Measurements from ENCODE around the gene F11R.
"Not testable (repeated sequence)": the region's sequence is repeated elsewhere in the genome, so short reads cannot be mapped to it uniquely, and the experiment has no call there.

Gene F11R

DNA sequence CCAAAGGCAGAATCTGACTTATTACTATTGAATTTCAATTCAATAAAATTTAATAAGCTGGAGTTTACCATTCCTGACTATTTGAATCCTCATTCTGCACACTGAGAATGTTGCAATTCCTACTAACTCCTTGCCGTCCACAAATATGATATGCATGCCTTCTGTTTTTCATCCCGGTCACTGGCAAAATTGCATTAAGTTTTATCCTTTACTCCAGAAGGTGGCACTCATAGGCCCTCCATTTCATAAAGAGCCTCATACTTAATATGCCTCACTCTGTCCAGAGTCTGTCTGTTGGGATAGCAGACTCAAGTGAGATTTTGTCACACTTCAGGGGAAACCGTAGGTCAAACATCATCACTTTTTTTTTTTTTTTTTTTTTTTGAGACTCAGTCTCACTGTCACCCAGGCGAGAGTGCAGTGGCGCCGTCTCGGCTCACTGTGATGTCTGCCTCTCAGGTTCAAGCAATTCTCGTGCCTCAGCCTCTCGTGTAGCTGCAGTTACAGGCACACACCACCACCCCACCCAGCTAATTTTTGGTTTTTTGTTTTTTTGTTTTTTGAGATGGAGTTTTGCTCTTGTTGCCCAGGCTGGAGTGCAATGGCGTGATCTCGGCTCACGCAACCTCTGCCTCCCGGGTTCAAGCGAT is 27.3 kb downstream of the F11R start:
- CTCF ChIA-PET = interaction anchor here (1.0 to 6.0 kb wide), 2 partner anchors 77 to 105 kb away, joined by 3 to 78 read pairs; partner anchors contain the start of genes ARHGAP30 and KLHDC9

DNA sequence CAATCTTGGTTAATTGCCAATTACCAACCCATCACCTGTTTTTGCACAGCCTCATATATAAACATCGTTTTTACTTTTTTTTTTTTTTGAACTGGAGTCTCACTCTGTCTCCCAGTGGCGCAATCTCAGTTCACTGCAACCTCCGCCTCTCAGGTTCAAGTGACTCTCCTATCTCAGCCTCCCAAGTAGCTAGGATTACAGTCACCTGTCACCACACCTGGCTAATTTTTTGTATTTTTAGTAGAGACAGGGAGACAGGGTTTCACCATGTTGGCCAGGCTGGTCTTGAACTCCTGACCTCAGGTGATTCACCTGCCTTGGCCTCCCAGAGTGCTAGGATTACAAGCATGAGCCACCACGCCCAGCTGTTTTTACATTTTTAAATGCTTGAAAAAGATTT is 28.9 kb downstream of the F11R start:
- H3K4me3 Mint-ChIP-seq, H3K9me3 Mint-ChIP-seq, H3K4me1 Mint-ChIP-seq, H3K27ac Mint-ChIP-seq, H3K36me3 Mint-ChIP-seq, DNase-seq: not testable (repeated sequence)
- peaks cover 10% of the 10 kb centered on the region for H3K27me3 Mint-ChIP-seq
- CTCF ChIA-PET = interaction anchor here (0.6 to 2.3 kb wide), 4 partner anchors 8 to 266 kb away, joined by 3 to 5 read pairs (median 4); no protein-coding TSS in a partner anchor

More for the DNA sequence above, 27.3 kb downstream of the F11R start:
- H3K4me3 Mint-ChIP-seq = no peak overlapping the region
- peaks cover 13% of the 10 kb centered on the region for H3K4me1 Mint-ChIP-seq
- H3K27ac Mint-ChIP-seq = no peak overlapping the region
- no peaks in the 10 kb centered on the region for H3K27me3 Mint-ChIP-seq
- H3K9me3 Mint-ChIP-seq = no peaks in the 10 kb centered on the region
- peaks cover 2% of the 10 kb centered on the region for H3K36me3 Mint-ChIP-seq
- no peak for DNase-seq

DNA sequence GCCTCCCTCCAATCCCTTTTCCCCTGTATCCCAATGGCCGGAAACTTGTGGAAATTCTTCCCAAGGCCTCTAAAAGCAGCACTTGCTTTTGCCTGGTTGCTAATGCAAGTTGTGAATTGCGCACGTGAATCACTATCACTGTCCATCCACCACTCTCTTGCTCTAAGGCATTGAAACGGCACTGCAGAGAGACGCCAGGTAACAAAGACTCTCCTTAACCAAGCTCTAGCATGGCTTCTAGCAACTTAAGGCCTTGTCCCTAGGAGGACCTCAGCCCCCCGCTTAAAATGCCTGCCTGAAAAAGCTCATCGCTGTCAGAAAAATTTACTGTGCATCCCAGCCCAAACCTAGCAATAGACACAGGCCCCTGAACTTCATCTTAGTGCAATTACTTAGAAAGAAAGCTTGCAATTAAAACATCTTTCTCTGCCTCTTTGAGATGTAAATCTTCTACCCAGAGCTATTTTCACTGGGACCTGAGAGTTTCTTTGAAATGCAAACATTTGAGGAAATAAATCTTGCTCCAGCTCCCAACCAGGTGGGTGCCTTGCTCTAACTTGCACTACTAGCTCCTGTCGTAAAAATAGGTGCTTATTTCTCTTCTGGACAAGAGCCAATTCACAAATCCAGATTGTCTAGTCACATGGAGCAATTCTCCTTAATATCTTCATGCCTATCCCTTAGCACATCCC is 33.4 kb downstream of the F11R start:
- H3K4me3 Mint-ChIP-seq = no peak overlapping the region
- DNase-seq = no peak
- no peaks in the 10 kb centered on the region for H3K36me3 Mint-ChIP-seq
- CTCF ChIA-PET = interaction anchor here (0.6 to 1.7 kb wide), 9 partner anchors 10 to 306 kb away, joined by 3 to 12 read pairs (median 3); partner anchors contain the start of gene KLHDC9
- H3K4me1 Mint-ChIP-seq = peaks cover 8% of the 10 kb centered on the region
- H3K9me3 Mint-ChIP-seq = no peaks in the 10 kb centered on the region
- H3K27ac Mint-ChIP-seq = no peak overlapping the region
- H3K27me3 Mint-ChIP-seq = peaks cover 27% of the 10 kb centered on the region

DNA sequence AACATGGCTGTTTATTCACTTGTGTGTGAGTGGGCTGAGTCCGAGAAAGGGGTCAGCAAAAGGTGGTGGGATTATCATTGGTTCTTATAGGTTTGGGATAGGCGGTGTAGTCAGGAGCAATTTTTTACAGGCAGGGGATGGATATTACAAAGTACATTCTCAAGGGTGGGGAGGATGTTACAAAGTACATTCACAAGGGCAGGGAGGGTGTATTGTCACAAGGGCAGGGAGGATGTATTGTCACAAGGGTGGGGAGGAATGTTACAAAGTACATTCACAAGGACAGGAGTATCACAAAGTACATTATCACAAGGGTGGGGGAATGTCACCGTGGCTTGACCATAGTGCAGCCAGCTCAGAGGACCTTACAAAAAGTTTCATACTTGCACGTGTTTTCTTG is 35.2 kb downstream of the F11R start:
- CTCF ChIA-PET = no interaction called here
- Mint-ChIP-seq H3K9me3 (no peaks in the 10 kb centered on the region), H3K27ac (no peak overlapping the region), H3K4me3 (no peak overlapping the region), H3K4me1 (peaks cover 19% of the 10 kb centered on the region), H3K27me3 (peaks cover 45% of the 10 kb centered on the region), H3K36me3 (no peaks in the 10 kb centered on the region)
- DNase-seq = no peak

DNA sequence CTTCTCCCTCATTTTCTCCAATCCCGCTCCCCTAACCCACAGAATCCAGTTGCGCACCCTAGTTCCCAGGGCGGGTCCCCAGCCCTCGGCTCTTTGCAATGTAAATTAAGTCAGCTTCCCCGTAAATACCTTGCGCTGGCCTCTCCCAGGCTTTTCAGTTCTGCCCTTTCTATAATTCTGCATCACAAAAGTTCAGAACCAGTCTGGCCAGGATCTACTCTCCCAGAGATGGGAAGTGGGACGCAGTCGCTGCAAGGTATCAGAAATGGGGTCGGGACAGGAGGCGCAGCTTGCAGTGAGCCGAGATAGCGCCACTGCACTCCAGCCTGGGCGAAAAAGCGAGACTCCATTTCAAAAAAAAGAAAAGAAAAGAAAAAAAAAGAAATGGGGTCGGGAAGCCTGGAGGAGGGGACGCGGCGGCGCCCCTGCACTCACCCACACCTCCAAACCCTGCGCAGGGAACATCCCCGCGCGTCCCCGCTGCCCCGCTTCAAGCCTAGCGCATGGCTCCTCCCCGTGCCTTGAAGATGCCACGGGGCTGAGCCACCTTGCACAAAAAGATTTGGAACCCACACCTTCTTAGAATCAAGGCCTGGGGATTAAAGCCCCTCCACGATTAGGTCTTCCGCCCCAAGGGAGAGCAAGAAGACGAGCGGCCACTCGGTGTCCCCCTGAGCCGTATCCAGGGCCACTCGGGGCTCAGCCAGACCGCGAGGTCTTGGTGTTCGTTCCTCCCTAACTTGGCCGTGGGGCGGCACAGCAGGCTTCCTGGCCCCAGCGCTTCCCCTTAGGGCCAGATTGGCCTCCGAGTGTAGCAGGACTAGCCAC is 39.2 kb downstream of the F11R start:
- no peak overlapping the region for H3K27ac Mint-ChIP-seq
- CTCF ChIA-PET = no interaction called here
- no peaks in the 10 kb centered on the region for H3K9me3 Mint-ChIP-seq
- peaks cover 11% of the 10 kb centered on the region for H3K4me1 Mint-ChIP-seq
- peak; percentile 30 for DNase-seq
- H3K36me3 Mint-ChIP-seq = no peaks in the 10 kb centered on the region
- H3K27me3 Mint-ChIP-seq = peaks cover 54% of the 10 kb centered on the region
- H3K4me3 Mint-ChIP-seq = peak overlapping the region; percentile 61

DNA sequence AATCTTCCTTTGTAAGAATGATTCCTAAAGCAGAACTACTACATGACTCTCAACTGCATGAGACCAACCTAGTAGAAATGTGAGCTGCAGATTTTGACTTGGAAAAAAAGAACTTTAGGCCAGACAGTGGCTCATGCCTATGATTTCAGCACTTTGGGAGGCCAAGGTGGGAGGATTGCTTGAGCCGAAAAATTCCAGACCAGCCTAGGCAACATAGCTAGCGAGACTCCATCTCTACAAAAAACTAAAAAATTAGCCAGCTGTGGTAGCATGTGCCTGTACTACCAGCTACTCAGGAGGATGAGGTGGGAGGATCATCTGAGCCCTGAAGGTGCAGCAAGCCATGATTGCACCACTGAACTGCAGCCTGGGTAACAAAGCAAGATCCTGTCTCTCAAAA is 41.7 kb downstream of the F11R start:
- CTCF ChIA-PET = interaction anchor here (1.6 kb wide), 1 partner anchor 11 kb away, joined by 3 read pairs; no protein-coding TSS in a partner anchor
- H3K27me3 Mint-ChIP-seq = peaks cover 65% of the 10 kb centered on the region
- no peaks in the 10 kb centered on the region for H3K36me3 Mint-ChIP-seq
- no peak for DNase-seq
- H3K4me1 Mint-ChIP-seq = peaks cover 11% of the 10 kb centered on the region
- no peaks in the 10 kb centered on the region for H3K9me3 Mint-ChIP-seq
- H3K4me3 Mint-ChIP-seq = no peak overlapping the region
- no peak overlapping the region for H3K27ac Mint-ChIP-seq

DNA sequence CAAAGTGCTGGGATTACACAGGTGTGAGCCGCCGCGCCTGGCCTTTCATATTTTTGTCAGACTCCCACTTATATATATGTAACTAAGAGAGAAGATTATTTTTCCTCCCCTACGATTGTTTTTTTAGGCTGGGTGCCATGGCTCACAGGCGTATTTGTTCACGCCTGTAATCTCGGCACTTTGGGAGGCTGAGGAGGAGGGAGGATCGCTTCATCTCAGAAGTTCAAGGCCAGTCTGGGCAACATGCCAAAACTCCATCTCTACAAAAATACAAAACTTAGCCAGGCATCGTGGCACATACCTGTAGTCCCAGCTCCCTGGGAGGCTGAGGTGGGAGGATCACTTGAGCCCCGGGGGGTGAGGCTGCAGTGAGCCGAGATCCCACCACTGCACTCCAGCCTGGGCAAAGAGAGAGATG is 42.4 kb downstream of the F11R start:
- no peaks in the 10 kb centered on the region for H3K9me3 Mint-ChIP-seq
- DNase-seq = no peak
- no peaks in the 10 kb centered on the region for H3K36me3 Mint-ChIP-seq
- no peak overlapping the region for H3K4me3 Mint-ChIP-seq
- H3K27me3 Mint-ChIP-seq = peaks cover 62% of the 10 kb centered on the region
- peaks cover 11% of the 10 kb centered on the region for H3K4me1 Mint-ChIP-seq
- no peak overlapping the region for H3K27ac Mint-ChIP-seq
- CTCF ChIA-PET = no interaction called here

DNA sequence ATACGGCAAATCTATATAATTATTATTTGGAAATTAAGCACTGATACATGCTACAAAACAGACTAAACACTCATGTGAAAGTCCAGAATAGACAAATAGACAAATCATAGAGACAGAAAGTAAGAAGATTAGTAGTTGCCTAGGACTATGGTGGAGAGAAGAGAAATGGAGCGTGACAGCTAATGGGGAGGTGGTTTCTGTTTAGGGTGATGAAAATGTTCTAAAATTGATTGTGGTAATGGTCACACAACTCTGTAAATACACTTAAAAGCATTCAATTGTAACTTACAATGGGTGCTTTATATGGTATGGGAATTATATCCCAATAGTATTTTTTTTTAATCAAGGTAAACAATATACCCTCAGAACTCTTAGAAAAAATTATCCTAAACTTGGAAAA is 45.9 kb downstream of the F11R start:
- CTCF ChIA-PET = interaction anchor here (3.4 kb wide), 1 partner anchor 24 kb away, joined by 8 read pairs; no protein-coding TSS in a partner anchor
- Mint-ChIP-seq H3K27me3 (peaks cover 44% of the 10 kb centered on the region), H3K4me3 (no peak overlapping the region), H3K9me3 (no peaks in the 10 kb centered on the region), H3K4me1 (no peaks in the 10 kb centered on the region), H3K36me3 (no peaks in the 10 kb centered on the region), H3K27ac (no peak overlapping the region)
- DNase-seq = no peak

DNA sequence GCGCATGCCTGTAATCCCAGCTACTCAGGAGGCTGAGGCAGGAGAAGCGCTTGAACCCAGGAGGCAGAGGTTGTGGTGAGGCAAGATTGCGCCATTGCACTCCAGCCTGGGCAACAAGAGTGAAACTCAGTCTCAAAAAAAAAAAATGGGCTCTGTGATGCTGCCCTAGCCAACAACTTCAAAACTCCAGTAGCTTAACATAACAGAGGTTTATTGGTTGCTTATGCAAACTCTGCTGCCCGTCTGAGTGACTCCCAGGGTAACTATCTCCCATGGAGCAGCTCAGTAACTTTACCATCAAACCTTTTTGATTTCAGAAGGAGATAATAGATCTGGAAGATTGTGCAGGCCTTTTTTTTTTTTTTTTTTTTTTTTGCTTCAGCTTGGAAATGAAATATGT is 47.5 kb downstream of the F11R start:
- Mint-ChIP-seq H3K4me1 (no peaks in the 10 kb centered on the region), H3K27me3 (peaks cover 32% of the 10 kb centered on the region), H3K9me3 (no peaks in the 10 kb centered on the region), H3K27ac (no peak overlapping the region), H3K4me3 (no peak overlapping the region), H3K36me3 (no peaks in the 10 kb centered on the region)
- CTCF ChIA-PET = interaction anchor here (1.1 to 3.4 kb wide), 3 partner anchors 19 to 138 kb away, joined by 3 to 8 read pairs (median 5); partner anchors contain the start of gene ITLN2
- no peak for DNase-seq

DNA sequence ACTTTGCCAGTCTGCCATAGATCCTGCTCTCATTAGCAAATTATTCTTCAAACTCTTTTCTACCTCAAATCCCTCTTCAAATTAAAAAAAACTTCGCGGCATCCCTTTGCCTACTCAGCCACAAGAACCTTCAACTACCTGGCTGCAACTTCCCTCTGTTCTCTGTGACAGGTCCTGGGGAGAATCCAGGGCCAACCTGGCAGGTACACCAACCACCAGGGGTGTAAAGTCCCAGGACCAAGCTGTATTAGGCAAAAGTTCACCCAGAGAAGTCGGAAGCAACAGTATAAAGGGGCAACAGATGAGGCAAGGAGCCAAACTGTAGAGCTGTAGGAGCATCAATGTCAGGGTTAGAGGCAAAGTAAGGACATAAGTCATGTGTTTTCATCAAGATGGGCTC is 48.0 kb downstream of the F11R start:
- CTCF ChIA-PET = interaction anchor here (1.1 to 2.3 kb wide), 4 partner anchors 15 to 138 kb away, joined by 3 to 6 read pairs (median 4); partner anchors contain the start of gene ITLN2
- peaks cover 30% of the 10 kb centered on the region for H3K27me3 Mint-ChIP-seq

DNA sequence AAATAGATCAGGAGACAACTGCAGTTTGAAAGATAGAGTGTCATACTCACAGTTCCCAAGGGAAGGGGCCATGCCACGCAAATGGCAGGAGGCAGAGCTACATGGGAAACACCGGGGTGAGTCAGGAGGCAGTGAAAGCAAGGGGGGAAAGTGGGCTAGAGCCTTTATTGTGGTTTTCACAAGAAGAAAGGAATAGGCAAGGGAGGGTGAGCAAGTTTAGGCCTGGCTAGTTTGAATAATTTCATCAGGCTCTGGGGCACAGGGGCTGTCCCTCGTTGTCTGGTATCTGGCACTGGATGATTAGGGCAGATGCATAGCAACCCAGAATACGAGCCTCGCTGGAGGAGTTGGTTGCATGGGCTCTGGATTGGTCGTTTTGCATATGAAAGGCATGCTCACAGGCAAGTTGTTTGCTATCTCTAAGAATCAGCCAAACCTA is 49.3 kb downstream of the F11R start:
- CTCF ChIA-PET = interaction anchor here (1.3 to 2.3 kb wide), 3 partner anchors 17 to 136 kb away, joined by 5 to 9 read pairs (median 6); partner anchors contain the start of gene ITLN2
- Mint-ChIP-seq H3K36me3 (no peaks in the 10 kb centered on the region), H3K4me3 (no peak overlapping the region), H3K27me3 (peaks cover 31% of the 10 kb centered on the region), H3K9me3 (no peaks in the 10 kb centered on the region), H3K27ac (no peak overlapping the region), H3K4me1 (no peaks in the 10 kb centered on the region)
- DNase-seq = no peak

More for the DNA sequence above, 48.0 kb downstream of the F11R start:
- H3K27ac Mint-ChIP-seq = no peak overlapping the region
- no peaks in the 10 kb centered on the region for H3K4me1 Mint-ChIP-seq
- no peak for DNase-seq
- no peaks in the 10 kb centered on the region for H3K9me3 Mint-ChIP-seq
- H3K36me3 Mint-ChIP-seq = no peaks in the 10 kb centered on the region
- H3K4me3 Mint-ChIP-seq = no peak overlapping the region

DNA sequence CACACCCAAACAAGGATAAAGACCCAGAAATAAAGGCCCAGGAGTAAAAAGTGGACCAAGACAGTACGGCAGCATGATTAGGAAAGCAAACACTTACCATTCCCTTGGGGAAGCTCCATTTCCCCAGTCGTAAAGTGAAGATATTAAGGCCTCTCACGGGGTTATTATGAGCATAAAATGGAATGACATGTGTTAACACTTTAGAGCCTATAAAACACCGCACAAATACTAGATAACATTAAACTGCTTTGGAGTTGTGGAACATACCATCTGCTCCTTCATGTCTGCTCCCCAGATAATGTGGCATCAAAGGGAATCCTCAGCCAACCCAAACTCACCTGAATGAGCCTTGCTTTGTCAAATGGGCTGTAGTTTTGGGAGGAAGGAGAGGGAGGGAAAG is 57.4 kb downstream of the F11R start:
- no peaks in the 10 kb centered on the region for H3K9me3 Mint-ChIP-seq
- no peaks in the 10 kb centered on the region for H3K36me3 Mint-ChIP-seq
- no peak overlapping the region for H3K27ac Mint-ChIP-seq
- DNase-seq = no peak
- CTCF ChIA-PET = interaction anchor here (1.3 to 2.5 kb wide), 2 partner anchors 9 to 129 kb away, joined by 4 to 14 read pairs; partner anchors contain the start of gene ITLN2
- H3K4me1 Mint-ChIP-seq = no peaks in the 10 kb centered on the region
- H3K4me3 Mint-ChIP-seq = no peak overlapping the region
- H3K27me3 Mint-ChIP-seq = peaks cover 11% of the 10 kb centered on the region

DNA sequence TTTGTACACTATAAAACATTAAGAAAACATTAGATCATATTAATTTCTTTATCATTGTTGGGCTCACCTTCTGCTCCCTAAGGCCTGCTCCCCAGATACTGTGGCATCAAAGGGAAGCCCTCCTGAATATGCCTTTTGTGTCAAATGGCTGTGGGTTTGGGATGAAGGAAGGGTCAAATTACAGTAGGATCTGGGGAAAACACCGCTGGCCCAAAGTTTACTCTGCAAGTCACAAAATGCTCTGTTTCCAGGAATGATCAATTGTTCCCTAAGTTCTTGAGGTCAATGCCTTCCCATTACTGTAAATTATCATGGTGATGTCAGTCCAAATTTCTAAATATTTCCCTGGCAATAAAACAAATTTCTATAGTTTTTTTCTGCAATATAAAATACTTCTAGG is 59.5 kb downstream of the F11R start:
- DNase-seq = no peak
- CTCF ChIA-PET = interaction anchor here (1.0 kb wide), 1 partner anchor 29 kb away, joined by 3 read pairs; no protein-coding TSS in a partner anchor
- Mint-ChIP-seq H3K4me3 (no peak overlapping the region), H3K4me1 (no peaks in the 10 kb centered on the region), H3K9me3 (no peaks in the 10 kb centered on the region), H3K36me3 (no peaks in the 10 kb centered on the region), H3K27me3 (peaks cover 16% of the 10 kb centered on the region), H3K27ac (no peak overlapping the region)

DNA sequence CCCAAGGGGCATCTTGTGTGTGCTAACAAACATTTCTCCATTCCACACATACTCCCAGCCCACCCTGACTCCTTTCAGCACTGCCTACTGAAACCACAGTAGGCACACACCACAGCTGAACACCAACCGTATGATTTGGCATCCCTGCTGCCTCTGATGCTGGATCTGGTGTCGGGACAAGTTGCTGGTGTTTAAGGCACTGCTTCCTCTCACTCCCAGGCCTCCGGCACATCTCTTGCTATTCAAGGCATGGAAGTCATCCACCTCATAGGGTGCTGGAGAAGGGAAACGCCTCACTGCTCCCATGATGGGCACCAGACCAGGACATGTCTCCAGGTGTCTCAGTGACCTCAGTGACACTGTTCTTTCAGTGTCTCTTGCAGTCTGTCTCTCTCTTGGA is 64.0 kb downstream of the F11R start:
- DNase-seq = no peak
- CTCF ChIA-PET = interaction anchor here (0.9 to 2.2 kb wide), 2 partner anchors 120 to 179 kb away, joined by 4 to 16 read pairs; no protein-coding TSS in a partner anchor
- no peak overlapping the region for H3K4me3 Mint-ChIP-seq
- H3K4me1 Mint-ChIP-seq = peaks cover 7% of the 10 kb centered on the region
- H3K27me3 Mint-ChIP-seq = peaks cover 16% of the 10 kb centered on the region
- no peaks in the 10 kb centered on the region for H3K9me3 Mint-ChIP-seq
- no peaks in the 10 kb centered on the region for H3K36me3 Mint-ChIP-seq
- H3K27ac Mint-ChIP-seq = no peak overlapping the region
